D341Med (cell line): ENCODE measurements around the gene ZC3H14.

Source experiments
- DNase-seq: peaks from one replicate; pipeline ENCODE4 v3.0.0; 2012; ENCODE audit warnings: low spot score

Gene ZC3H14

DNA sequence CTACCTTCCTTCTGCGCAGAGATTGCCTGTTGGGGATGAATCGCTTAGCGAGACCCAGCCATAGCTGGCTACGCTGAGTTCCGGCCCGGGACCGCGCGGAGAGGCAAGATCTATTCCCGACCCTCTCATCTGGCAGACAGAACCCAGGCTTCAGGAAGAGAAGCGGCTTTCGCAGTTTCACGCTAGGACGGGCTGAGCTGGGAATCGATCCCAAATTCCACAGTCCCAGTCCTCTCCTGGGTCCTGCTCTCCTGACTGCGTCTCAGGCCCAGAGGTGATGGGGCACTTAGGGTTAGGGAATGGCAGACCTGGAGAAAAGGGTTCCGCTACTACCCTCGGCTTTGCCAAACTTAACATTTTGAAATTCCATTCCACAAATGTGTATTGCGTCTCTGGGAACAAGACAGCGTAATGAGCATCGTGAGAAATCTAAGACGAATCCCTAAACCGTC is 10.8 kb upstream of the ZC3H14 start:
- peak; percentile 52 for DNase-seq

- DNase-seq, result no peak
Measured at GRCh38 chr14:88552876-88553275, 10.0 kb upstream of the ZC3H14 start.

DNA sequence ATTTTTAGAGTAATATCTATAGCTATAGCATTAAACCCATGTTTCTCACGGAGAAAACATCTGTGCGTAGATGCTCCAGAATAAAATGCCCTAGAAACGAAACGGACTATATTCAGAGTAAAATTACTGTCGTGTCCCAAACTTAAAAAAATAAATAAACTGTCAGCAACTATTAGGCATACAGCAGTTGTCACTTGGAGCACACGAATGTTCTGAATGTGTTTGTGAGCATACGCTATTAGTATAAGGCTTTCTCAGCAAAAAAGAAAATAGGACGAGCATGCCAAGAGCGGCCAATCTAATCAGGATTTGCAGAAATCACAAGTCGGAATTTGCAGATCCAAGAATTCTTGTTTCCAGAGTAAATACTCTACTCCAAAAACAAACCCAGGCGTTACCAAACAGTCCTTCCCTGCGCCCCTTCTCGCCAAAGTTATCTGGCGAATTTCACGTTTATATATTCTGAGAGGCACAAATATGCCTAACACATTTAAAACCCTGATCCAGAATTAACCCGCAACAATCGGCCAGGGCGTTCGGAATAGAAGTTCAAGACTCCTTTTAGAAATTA is 8.9 kb upstream of the ZC3H14 start:
- no peak for DNase-seq

- DNase-seq, result peak; percentile 86
Measured at GRCh38 chr14:88554457-88555286, 8.2 kb upstream of the ZC3H14 start, which contains the start of gene PTPN21. PTPN21 (minus strand) TSS chr14:88555007; CDS start chr14:88550417, 4,590 bp downstream.

- no peak for DNase-seq
Measured at GRCh38 chr14:88556581-88556980, 6.3 kb upstream of the ZC3H14 start.

DNA sequence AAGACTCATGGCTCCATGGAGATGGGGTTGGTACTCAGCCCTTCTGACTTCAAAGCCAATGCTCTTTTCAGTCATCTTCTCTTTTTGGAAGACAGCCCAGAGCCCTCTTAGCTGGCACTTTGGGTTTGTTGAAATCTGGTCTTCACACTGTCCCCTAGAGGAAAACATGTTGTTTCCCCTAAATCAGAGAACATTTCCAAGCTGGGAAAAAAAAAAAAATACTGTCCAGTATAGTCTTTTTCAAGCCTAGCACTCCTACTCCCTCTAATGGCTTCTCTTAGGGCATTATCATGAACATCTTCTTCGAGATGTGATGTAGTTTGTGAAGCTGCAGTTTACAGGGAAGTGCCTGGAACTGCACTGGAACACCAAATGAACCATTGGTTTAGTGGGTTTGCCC is 3.0 kb upstream of the ZC3H14 start:
- no peak for DNase-seq

DNA sequence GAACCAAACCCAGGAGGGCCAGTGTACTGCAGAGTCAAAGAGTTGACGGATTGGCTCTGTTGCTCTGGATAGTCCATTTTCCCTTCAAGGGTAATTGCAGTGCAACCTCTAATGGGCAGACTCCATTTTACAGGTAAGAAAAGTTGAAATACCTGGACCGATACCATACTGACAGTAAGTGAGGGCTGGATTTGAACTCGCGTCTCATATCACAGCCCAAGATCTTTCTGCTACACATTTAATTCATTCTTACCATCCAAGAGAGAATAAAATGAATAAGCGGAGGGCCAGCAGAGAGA is 356 bp upstream of the ZC3H14 start:
- DNase-seq, result no peak

GRCh38 chr14:88563845-88564244 is 1.0 kb downstream of the ZC3H14 start:
- no peak for DNase-seq

GRCh38 chr14:88565427-88565826 is 2.6 kb downstream of the ZC3H14 start:
- no peak for DNase-seq

GRCh38 chr14:88568196-88568595 is 5.4 kb downstream of the ZC3H14 start:
- no peak for DNase-seq

DNA sequence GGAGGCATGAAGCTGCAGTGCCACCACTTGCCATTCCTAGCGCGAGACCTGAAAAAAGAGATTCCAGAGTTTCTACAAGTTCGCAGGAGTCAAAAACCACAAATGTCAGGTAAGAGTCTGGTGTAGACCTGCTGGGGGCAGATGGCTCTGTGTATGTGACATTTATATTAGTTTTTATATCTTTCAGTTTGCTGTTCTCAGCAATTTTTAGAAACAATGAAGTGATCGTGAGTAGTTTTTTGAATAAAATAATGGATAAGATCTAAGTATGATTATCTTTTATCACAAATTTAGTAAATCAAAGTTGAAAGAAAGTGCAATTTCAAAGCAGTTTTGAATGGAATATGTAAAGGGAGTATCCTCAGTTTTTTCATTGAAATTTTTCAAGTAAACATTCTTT is 9.3 kb downstream of the ZC3H14 start:
- DNase-seq, result no peak

- DNase-seq, result no peak
Measured at GRCh38 chr14:88576222-88576621, 13.4 kb downstream of the ZC3H14 start.

DNA sequence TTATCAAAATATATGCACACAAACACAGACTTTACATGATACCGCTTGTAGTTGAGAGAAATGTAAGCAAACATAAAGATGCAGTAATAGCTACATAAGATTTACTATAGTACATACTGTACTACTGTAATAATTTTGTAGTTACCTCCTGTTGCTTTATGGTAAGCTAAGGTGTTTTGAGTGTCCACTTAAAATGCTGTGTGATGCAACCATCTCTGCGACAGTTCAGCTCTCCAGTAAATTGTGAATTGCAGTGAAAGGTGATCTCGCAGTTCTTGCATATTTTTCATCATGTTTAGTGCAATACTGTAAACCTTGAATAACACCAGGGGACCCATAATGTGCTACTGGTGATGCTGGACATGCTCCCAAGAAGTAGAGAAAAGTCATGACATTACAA is 21.6 kb downstream of the ZC3H14 start:
- no peak for DNase-seq

- no peak for DNase-seq
Measured at GRCh38 chr14:88588081-88588480, 25.2 kb downstream of the ZC3H14 start.

- peak; percentile 54 for DNase-seq
Measured at GRCh38 chr14:88590173-88590572, 27.3 kb downstream of the ZC3H14 start.

DNA sequence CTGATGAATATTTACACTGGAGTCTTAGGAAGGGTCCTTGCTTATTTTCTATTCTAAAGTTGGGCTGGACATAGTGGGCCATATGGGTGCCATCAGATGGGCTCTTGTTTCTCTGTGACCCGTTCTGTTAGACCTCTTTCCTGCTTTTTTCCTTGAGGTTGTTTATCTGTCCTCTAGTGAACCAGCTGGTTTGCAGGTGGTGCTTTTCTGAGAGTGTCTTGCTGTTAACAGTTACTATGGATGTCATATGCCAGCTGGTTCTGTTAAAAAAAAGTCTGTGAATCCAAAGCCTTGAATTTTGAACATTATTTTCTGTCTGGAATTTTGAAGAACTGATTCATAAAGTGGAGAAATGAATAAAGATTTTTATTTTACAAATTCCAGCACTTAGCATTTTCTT is 29.2 kb downstream of the ZC3H14 start:
- no peak for DNase-seq

GRCh38 chr14:88597038-88597437 is 34.2 kb downstream of the ZC3H14 start:
- DNase-seq, result no peak

DNA sequence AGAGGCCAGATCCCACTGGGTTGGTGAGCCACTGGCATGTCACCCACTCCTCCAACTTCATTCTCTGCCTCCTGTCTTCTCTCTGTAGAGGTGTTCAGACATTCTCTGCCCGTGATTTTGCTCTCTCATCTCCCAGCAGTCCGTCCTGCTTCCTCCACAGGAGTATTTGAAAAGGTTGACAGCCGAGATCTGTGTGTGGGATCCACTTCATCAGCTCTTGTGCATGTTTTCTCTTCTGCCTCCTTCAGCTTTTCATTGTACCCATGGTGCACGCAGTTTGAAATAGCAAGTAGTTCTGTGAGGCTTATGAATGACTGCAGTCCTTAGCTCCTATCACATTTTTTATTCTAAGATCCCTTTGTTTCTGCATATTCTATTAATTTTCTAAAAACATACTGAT is 34.8 kb downstream of the ZC3H14 start:
- no peak for DNase-seq

GRCh38 chr14:88598097-88598675 is 35.3 kb downstream of the ZC3H14 start:
- no peak for DNase-seq

- DNase-seq, result no peak
Measured at GRCh38 chr14:88599326-88599725, 36.5 kb downstream of the ZC3H14 start.

GRCh38 chr14:88599761-88600439 is 37.1 kb downstream of the ZC3H14 start:
- DNase-seq, result no peak

DNA sequence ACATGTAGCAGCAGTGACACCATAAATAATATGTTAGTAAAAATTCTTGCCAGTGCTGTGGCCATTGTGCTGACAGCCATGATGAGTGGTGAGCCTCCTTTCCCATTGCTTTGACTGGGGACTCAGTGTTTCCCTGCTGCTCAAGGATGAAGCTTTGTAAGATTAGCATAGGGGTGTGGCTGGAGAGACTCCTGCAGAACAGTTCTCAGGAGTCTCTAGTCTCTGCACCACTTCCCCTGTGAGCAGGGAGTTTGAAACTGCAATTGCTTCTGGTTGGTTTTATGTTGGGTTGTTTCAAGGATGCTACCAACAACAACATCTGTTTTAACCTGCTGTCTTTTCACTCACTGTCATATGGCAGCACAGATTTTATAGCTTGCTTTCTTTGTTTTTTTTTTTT is 41.4 kb downstream of the ZC3H14 start:
- no peak for DNase-seq

DNA sequence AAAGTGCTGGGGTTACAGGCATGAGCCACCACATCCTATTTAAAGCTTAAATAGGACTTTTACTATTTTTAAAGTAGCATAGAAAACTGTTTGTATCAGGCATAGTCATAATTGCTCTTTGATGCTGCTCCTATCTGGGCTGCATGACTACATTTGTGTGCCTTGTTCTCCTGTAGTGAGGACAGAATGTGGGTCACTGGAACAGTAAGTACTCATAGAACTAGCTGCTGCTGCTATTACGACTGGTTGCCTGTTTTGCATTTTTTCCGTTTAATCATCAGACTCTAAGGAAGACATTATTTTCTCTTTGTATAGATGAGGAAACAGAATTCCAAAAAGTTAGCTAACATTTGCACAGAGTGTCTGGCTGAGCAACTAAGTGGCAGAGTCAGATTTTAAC is 42.8 kb downstream of the ZC3H14 start:
- no peak for DNase-seq
